22Rv1 (cell line): ENCODE data around the gene AHDC1.

Source experiments
- H3K27ac ChIP-seq: fragments of 450-650 bp; 2 replicates; pipeline ENCODE4 v1.5.1; 2017
- CTCF ChIP-seq: fragments of 450-650 bp; IDR thresholded peaks from 2 replicates; pipeline ENCODE4 v1.5.1; 2017; ENCODE audit warnings: mild to moderate bottlenecking
- ZFX ChIP-seq: fragments of 450-650 bp; IDR thresholded peaks from 2 replicates; pipeline ENCODE4 v1.6.1; 2017; ENCODE audit warnings: antibody characterized with exemption, borderline replicate concordance

The AHDC1 gene

GRCh38 chr1:27615346-27616192 lies 11.6 kb upstream of the AHDC1 start:
- no peak overlapping the region for H3K27ac ChIP-seq
- TF ChIP-seq ZFX, result no peak
- no peak for TF ChIP-seq CTCF

GRCh38 chr1:27614625-27615344 lies 10.8 kb upstream of the AHDC1 start:
- H3K27ac ChIP-seq, result no peak overlapping the region
- no peak for TF ChIP-seq ZFX
- no peak for TF ChIP-seq CTCF

GRCh38 chr1:27614043-27614624 lies 10.2 kb upstream of the AHDC1 start:
- no peak overlapping the region for H3K27ac ChIP-seq
- TF ChIP-seq ZFX (no peak), CTCF (no peak)

- TF ChIP-seq ZFX (no peak), CTCF (no peak)
- H3K27ac ChIP-seq, result no peak overlapping the region
Measured at GRCh38 chr1:27612718-27613117, 8.8 kb upstream of the AHDC1 start.

GRCh38 chr1:27611450-27611849 lies 7.5 kb upstream of the AHDC1 start:
- no peak overlapping the region for H3K27ac ChIP-seq
- TF ChIP-seq CTCF (no peak), ZFX (no peak)

- H3K27ac ChIP-seq, result no peak overlapping the region
- no peak for TF ChIP-seq CTCF
- no peak for TF ChIP-seq ZFX
Measured at GRCh38 chr1:27609618-27610240, 5.8 kb upstream of the AHDC1 start.

GRCh38 chr1:27609210-27609555 lies 5.2 kb upstream of the AHDC1 start:
- no peak overlapping the region for H3K27ac ChIP-seq
- TF ChIP-seq CTCF, result no peak
- TF ChIP-seq ZFX, result no peak
